ENCODE results near the gene FFAR4.

FFAR4 gene

GRCh38 chr10:93599778-93600177, 33.3 kb downstream of the FFAR4 start:
- no peak for DNase-seq (ENCODE audit: low read depth, low spot score)

GRCh38 chr10:93600446-93601145, 34.1 kb downstream of the FFAR4 start:
- DNase-seq (ENCODE audit: low read depth, low spot score) = peak; percentile 6

- no peak for DNase-seq (ENCODE audit: low read depth, low spot score)
These were observed 34.8 kb downstream of the FFAR4 start, which contains the start of gene RBP4 for GRCh38 chr10:93601146-93601773. RBP4 (minus strand) TSS chr10:93601235; CDS start chr10:93601028, 207 bp downstream.

DNA sequence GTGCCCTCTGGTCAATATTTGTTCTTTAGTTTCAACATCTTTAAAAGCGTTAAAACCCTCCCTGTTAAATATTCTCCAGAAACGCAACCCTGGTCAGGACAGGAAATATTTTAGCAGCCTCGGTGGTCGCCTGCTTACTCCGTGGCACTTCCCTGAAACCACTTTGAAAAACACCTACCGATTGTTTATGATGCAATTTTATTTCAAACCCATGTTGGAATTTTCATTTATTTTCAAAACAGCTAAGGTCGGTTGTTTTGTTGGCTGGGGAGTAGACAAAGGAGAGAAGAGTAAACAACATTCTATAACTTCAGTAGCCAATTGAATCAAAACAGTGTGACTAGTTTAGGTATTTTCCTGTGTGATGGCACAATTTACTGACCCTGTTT, 35.3 kb downstream of the FFAR4 start:
- DNase-seq (ENCODE audit: low read depth, low spot score) = no peak

DNA sequence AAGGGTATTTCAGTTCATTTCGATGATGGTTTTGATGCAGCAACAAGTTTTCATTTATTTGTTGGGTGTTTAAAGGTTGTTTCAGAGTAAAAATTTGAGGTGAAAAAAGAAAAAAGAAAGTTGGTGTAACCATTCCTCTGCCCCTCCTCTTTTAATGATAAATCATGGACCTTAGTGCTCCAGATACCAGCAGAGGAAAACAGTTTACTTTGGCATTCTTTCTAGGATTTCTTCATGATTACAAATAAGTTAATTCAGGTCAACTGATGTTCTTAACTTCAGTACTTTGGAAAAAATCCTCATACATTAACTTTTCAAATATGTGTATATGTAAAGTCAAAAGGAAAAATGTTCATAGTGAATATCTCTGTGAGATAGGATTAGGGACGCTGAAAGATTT, 36.6 kb downstream of the FFAR4 start:
- no peak for DNase-seq (ENCODE audit: low read depth, low spot score)

GRCh38 chr10:93604146-93604545, 37.7 kb downstream of the FFAR4 start:
- DNase-seq (ENCODE audit: low read depth, low spot score) = no peak

DNA sequence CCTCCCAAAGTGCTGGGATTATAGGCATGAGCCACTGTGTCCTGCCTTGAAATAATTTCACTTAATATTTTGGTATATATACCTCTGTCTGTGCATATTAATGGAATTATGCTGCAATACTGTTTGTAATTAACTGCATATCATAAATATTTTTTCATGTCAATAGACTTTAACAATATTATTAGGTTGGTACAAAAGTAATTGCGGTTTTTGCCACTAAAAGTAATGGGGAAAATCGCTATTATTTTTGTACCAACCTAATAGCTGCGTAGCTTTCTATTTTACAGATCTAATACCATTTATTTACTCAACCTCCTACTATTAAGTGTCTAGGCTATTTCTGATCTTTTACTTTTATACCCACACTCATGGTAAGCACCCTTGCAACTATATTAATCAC, 42.0 kb downstream of the FFAR4 start:
- DNase-seq (ENCODE audit: low read depth, low spot score) = no peak

GRCh38 chr10:93612311-93612710, 45.8 kb downstream of the FFAR4 start, which contains the start of gene PDE6C:
PDE6C (plus strand) TSS chr10:93612537; CDS start chr10:93612726, 189 bp downstream.
- no peak for DNase-seq (ENCODE audit: low read depth, low spot score)

DNA sequence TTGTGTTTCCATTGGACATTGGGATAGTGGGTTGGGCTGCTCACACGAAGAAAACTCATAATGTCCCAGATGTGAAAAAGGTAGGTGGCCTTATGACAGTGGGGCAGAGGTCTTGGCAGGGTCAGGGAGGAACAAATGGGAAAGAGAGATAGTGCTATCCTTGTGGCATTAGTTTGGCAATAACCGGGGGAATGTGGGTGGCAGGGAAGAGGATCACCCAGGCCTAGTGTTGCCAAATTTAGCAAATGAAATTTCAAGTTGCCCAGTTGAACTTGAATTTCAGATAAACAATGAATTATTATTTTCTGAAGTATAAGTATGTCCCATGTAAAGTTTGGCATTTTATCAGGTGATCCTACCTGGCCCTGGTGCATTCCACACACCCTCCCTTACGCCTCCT, 46.7 kb downstream of the FFAR4 start:
- DNase-seq (ENCODE audit: low read depth, low spot score) = no peak

GRCh38 chr10:93614101-93614825, 47.8 kb downstream of the FFAR4 start:
- no peak for DNase-seq (ENCODE audit: low read depth, low spot score)

- DNase-seq (ENCODE audit: low read depth, low spot score) = no peak
These were observed 49.2 kb downstream of the FFAR4 start for GRCh38 chr10:93615576-93616235.

DNA sequence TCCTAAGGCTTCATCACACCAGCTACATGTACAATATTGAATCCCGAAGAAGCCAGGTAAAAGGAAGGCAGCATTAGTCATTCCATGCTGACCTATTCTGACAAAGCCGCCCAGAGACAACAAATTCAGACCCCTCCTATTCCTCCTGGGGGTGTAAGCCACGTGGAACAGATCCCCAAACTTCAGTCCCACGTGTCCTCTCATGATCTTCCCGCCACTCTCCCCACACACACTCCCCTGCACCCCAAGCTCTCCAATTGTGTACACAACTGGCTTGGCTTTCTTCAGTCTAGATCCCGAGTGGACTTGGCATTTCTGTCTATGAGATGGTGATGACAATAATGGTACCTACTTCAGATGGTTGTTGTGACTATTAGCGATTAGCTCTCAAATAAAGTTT, 54.5 kb downstream of the FFAR4 start:
- no peak for DNase-seq (ENCODE audit: low read depth, low spot score)

DNA sequence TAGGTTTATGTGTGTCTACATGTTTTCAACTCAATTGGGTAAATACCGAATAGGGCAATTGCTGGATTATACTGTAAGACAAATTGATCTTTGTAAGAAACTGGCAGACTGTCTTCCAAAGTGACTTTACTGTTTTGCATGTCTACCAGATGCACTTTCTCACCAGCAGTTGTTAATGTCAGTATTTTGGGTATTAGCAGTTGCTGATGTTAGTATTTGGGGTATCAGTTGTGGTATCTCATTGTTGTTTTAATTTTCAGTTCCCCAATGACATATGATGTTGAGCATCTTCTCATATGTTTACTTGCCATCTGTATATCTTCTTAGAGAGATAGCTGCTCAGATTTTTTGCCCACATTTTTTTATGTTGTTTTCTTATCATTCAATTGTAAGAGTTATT, 56.5 kb downstream of the FFAR4 start:
- no peak for DNase-seq (ENCODE audit: low read depth, low spot score)

DNA sequence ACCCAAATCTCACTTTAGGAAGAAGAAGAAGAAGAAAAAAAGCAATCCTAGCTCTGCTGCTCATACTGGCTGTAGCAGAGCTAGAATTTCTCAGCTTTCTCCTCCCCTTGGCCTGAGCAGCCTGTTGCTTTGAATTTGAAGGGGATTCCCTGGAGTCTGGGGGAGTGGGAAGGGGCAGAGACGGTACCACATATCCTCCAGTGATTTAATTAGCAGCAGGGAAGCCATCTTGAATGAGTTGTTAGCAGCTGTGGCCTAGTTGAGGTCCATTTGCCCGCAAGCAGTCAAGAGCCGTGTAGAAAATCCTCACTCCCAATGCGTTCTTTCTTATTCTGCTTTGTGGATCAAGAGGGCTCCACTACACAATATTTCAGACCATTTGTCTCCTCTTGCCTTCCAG, 62.4 kb downstream of the FFAR4 start:
- DNase-seq (ENCODE audit: low read depth, low spot score) = no peak

GRCh38 chr10:93629647-93630305, 63.3 kb downstream of the FFAR4 start:
- no peak for DNase-seq (ENCODE audit: low read depth, low spot score)

DNA sequence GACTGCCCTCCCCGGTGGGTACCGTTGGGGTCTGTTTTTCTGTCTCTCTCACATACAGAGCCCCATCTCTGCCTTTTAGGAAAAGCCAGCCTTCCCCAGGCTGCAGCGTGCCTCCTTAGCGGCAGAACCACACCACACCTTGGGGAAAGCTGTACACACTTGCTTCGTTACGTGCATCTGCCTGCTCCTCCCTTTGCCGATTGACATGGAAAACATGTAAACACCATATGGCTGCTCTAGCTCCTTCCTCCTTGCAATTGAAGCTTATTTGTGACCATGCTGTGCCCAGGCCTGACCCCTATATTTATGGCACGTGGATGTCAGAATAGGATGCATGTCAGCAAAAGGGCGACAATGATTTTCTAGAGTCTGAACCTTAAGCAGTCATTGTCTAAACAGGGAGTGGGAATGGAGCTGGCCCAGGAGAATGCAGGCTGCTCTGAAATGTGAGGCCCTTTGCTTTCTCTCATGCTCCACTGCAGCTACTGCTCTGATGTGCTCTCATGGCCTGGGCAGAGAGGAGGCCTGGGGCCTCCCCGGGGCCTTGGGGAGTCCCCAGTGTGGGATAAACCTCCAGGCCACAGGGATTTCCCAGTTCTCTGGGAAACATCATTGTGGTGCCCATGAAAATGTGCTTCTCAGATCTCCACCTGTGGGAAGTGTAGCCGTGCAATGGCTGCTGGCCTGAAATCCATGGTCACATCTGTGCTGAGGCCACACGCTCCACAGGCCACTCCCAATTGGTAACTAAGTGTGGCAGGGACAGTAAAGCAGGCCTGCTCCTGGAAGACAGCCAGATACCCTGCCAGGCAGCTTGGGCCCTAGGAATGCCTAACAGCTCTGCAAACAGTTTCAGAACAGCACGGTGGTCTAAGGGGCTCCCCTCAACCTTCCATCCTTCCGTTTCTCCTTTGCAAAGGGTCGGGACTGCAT, 64.4 kb downstream of the FFAR4 start:
- no peak for DNase-seq (ENCODE audit: low read depth, low spot score)
